GM12872 (cell line): ENCODE measurements around the gene CRBN.

ENCODE experiments used
- CTCF ChIP-seq: IDR thresholded peaks from 3 replicates; pipeline ENCODE4 v1.5.1; 2011; ENCODE audit warnings: low read depth, mild to moderate bottlenecking, low read length, moderate library complexity; ENCODE audit not compliant: insufficient read depth

CRBN gene

GRCh38 chr3:3189961-3190360 lies 10.5 kb upstream of the CRBN start:
- TF ChIP-seq CTCF, result no peak

- TF ChIP-seq CTCF, result no peak
These were observed 9.7 kb upstream of the CRBN start for GRCh38 chr3:3189102-3189727.

- TF ChIP-seq CTCF, result no peak
These were observed 5.4 kb upstream of the CRBN start for GRCh38 chr3:3184876-3185275.

GRCh38 chr3:3180456-3180855 lies 965 bp upstream of the CRBN start:
- no peak for TF ChIP-seq CTCF

- no peak for TF ChIP-seq CTCF
These were observed 778 bp downstream of the CRBN start for GRCh38 chr3:3178498-3179328.

GRCh38 chr3:3177861-3178497 lies 1.5 kb downstream of the CRBN start:
- no peak for TF ChIP-seq CTCF

GRCh38 chr3:3172627-3173026 lies 6.9 kb downstream of the CRBN start:
- no peak for TF ChIP-seq CTCF
